ENCODE measurements around the gene HOXB9. TPM values are rescaled to one million over a fixed set of nuclear protein-coding genes. Genes with fewer than 3 reads are reported as not detected.

The HOXB9 gene
- total RNA-seq, 4 donors from 2014 or later = not detected

- H3K27me3 ChIP-seq = peaks cover 99% of the 10 kb centered on the region
- peak; percentile 16 for TF ChIP-seq POLR2AphosphoS5 (IDR thresholded peaks at IDR 0.05)
- no peak for TF ChIP-seq EP300 (IDR thresholded peaks at IDR 0.05)
- TF ChIP-seq CTCF (IDR thresholded peaks at IDR 0.05) = no peak
- TF ChIP-seq POLR2A (IDR thresholded peaks at IDR 0.05) = no peak
- no peaks in the 10 kb centered on the region for H3K36me3 ChIP-seq
- no peak for ATAC-seq
- H3K4me1 ChIP-seq = peaks cover 0 to 69% (median 11%) of the 10 kb centered on the region in 3 donors
- H3K4me3 ChIP-seq = peak overlapping the region in 1 of 2 donors; percentile 16
- H3K9me3 ChIP-seq = no peaks in the 10 kb centered on the region
- 6 to 15% methylated on average over 11 to 19 of the region's 55 CpGs for whole genome bisulfite sequencing, 2 donors (ENCODE audit: low coverage in 1 of 2)
- H3K27ac ChIP-seq = no peak overlapping the region
Observed at GRCh38 chr17:48613862-48614694, 12.1 kb downstream of the HOXB9 start.

- Histone ChIP-seq H3K36me3 (no peaks in the 10 kb centered on the region), H3K4me1 (peaks cover 0 to 60% (median 11%) of the 10 kb centered on the region in 3 donors), H3K27me3 (peaks cover 100% of the 10 kb centered on the region), H3K9me3 (no peaks in the 10 kb centered on the region), H3K27ac (no peak overlapping the region), H3K4me3 (peak overlapping the region in 1 of 2 donors; percentile 54)
- peak; percentile 46 for ATAC-seq
- WGBS, 2 donors (ENCODE audit: low coverage in 1 of 2) = 4% methylated on average over 9 to 27 of the region's 67 CpGs
- TF ChIP-seq CTCF (IDR thresholded peaks at IDR 0.05) (peak in 3 of 4 experiments; percentile 30 to 49 (median 34)), EP300 (IDR thresholded peaks at IDR 0.05) (no peak)
Observed at GRCh38 chr17:48612854-48613691, 13.1 kb downstream of the HOXB9 start.

GRCh38 chr17:48612456-48612853 lies 13.7 kb downstream of the HOXB9 start:
- Histone ChIP-seq H3K4me1 (peaks cover 0 to 54% (median 11%) of the 10 kb centered on the region in 3 donors), H3K27ac (no peak overlapping the region), H3K9me3 (no peaks in the 10 kb centered on the region), H3K27me3 (peaks cover 100% of the 10 kb centered on the region), H3K36me3 (no peaks in the 10 kb centered on the region), H3K4me3 (peak overlapping the region in 1 of 2 donors; percentile 54)
- TF ChIP-seq POLR2A (IDR thresholded peaks at IDR 0.05) (no peak), CTCF (IDR thresholded peaks at IDR 0.05) (no peak), EP300 (IDR thresholded peaks at IDR 0.05) (no peak), POLR2AphosphoS5 (IDR thresholded peaks at IDR 0.05) (no peak)
- WGBS, 2 donors (ENCODE audit: low coverage in 1 of 2) = 3 to 4% methylated on average over 11 to 15 of the region's 15 CpGs
- ATAC-seq = no peak

- H3K4me1 ChIP-seq = peaks cover 0 to 54% (median 11%) of the 10 kb centered on the region in 3 donors
- 5 to 6% methylated on average over 11 to 16 of the region's 36 CpGs for WGBS, 2 donors (ENCODE audit: low coverage in 1 of 2)
- H3K27me3 ChIP-seq = peaks cover 100% of the 10 kb centered on the region
- no peak overlapping the region for H3K27ac ChIP-seq
- H3K36me3 ChIP-seq = no peaks in the 10 kb centered on the region
- peak overlapping the region in 1 of 2 donors; percentile 54 for H3K4me3 ChIP-seq
- H3K9me3 ChIP-seq = no peaks in the 10 kb centered on the region
- TF ChIP-seq POLR2A (IDR thresholded peaks at IDR 0.05) (no peak), POLR2AphosphoS5 (IDR thresholded peaks at IDR 0.05) (no peak), EP300 (IDR thresholded peaks at IDR 0.05) (no peak), CTCF (IDR thresholded peaks at IDR 0.05) (no peak)
- no peak for ATAC-seq
Observed at GRCh38 chr17:48611681-48612455, 14.3 kb downstream of the HOXB9 start.
